NB4 (cell line): ENCODE measurements around the gene ZFAND6.

ENCODE experiments used
- CTCF ChIP-seq: IDR thresholded peaks from one replicate; pipeline ENCODE4 v1.5.1; 2012; ENCODE audit warnings: low read depth, low read length
- POLR2A ChIP-seq: IDR thresholded peaks from 2 replicates; pipeline ENCODE4 v1.6.1; 2011; ENCODE audit warnings: mild to moderate bottlenecking; ENCODE audit not compliant: insufficient read length; ENCODE audit errors: extremely low read depth

GRCh38 chr15:80076321-80077318 lies 17.1 kb downstream of the ZFAND6 start:
- TF ChIP-seq CTCF (no peak), POLR2A (no peak)
